Measurements from ENCODE around the gene RXFP2.

Gene RXFP2

DNA sequence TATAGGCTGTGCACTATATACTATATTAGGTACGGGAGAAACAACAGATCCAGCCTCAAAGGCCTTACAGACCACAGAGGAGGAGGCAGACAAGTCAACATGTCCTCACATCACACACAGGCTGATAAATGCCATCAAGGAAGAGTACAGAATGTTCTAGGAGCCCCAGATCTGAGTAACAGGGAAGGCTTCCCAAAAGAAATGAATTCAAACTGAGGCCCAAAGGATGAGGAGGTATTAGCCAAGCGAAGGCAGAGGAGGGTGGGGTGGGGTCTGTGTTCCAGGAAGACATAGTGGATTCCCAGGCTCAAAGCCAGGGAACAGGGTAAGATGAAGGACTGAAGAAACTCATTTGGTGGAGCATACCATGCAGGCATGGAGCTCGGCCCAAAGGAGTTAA lies 55.1 kb downstream of the RXFP2 start:
- TF ChIP-seq, protein P1, sequence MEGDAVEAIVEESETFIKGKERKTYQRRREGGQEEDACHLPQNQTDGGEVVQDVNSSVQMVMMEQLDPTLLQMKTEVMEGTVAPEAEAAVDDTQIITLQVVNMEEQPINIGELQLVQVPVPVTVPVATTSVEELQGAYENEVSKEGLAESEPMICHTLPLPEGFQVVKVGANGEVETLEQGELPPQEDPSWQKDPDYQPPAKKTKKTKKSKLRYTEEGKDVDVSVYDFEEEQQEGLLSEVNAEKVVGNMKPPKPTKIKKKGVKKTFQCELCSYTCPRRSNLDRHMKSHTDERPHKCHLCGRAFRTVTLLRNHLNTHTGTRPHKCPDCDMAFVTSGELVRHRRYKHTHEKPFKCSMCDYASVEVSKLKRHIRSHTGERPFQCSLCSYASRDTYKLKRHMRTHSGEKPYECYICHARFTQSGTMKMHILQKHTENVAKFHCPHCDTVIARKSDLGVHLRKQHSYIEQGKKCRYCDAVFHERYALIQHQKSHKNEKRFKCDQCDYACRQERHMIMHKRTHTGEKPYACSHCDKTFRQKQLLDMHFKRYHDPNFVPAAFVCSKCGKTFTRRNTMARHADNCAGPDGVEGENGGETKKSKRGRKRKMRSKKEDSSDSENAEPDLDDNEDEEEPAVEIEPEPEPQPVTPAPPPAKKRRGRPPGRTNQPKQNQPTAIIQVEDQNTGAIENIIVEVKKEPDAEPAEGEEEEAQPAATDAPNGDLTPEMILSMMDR (IDR thresholded peaks at IDR 0.05; ENCODE audit: low read depth, low read length): no peak
- no peak for DNase-seq (ENCODE audit: extremely low read depth, low read depth)

- TF ChIP-seq, protein P1 (IDR thresholded peaks at IDR 0.05; ENCODE audit: low read depth, low read length): peak; percentile 54
- DNase-seq (ENCODE audit: extremely low read depth, low read depth): no peak
These were observed 57.9 kb downstream of the RXFP2 start for GRCh38 chr13:31797154-31797775.

- no peak for DNase-seq (ENCODE audit: extremely low read depth, low read depth)
- TF ChIP-seq, protein P1 (IDR thresholded peaks at IDR 0.05; ENCODE audit: low read depth, low read length): no peak
These were observed 58.9 kb downstream of the RXFP2 start for GRCh38 chr13:31798189-31798588.

DNA sequence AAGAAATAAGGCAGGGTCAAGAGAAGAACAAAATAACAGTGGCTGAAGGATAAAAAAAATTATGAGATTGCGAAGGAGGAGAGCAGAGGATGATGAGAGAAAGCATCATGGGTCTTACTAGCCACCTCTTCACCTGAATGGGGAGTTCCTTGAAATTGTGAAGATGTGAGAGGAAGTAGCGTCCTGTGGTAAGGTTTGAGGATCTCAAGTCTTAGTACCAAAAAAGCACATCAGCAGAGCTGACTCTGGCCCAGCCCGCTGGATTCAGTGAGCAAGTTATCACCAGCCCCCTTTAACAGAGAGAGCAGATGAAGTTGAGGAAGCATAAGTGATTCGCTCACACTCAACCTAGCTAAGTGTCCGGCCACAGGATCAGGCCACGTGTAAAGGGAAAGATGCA lies 61.8 kb downstream of the RXFP2 start:
- TF ChIP-seq, protein P1 (IDR thresholded peaks at IDR 0.05; ENCODE audit: low read depth, low read length): no peak
- no peak for DNase-seq (ENCODE audit: extremely low read depth, low read depth)

DNA sequence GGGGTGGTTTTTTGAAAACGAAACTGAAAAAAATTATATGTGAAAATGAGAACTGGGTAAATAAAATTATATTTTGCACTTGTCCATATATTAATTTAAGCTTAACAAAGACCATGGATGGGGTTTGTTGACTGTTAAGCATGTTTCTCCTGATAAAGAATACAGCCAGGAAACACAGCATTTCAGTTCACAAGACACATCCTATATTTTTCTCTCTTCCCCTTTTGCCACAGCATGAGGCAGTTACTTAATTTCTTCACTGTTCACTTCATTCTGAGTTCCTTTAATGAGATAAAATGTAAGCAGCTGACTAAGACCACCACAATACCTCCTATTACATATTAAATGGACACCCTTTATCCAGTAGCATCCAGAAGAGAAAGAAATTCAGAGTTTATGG lies 64.0 kb downstream of the RXFP2 start:
- no peak for DNase-seq (ENCODE audit: extremely low read depth, low read depth)
- TF ChIP-seq, protein P1 (IDR thresholded peaks at IDR 0.05; ENCODE audit: low read depth, low read length): no peak

GRCh38 chr13:31805841-31806240 lies 66.5 kb downstream of the RXFP2 start:
- no peak for DNase-seq (ENCODE audit: extremely low read depth, low read depth)
- TF ChIP-seq, protein P1 (IDR thresholded peaks at IDR 0.05; ENCODE audit: low read depth, low read length): no peak

DNA sequence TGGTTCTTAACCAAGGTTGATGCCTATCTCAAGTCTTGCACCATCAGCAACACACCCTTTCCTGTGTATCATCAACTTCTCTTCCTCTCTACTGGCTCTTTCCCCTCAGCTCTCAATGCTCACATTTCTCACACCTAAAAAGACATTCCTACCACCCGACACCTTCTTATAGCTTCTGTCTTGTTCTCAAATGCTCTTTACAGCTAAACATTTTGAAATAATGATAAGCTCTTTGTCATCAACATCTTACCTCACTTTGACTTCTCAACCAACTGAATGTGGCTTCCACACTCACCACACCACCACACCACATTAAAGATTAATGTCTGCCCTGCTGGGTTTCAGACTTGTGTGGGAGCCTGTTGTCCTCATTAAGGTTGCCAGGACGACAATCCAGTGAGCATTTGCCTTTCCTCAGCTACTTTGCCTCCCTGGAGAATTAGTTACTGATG lies 67.8 kb downstream of the RXFP2 start:
- TF ChIP-seq, protein P1 (IDR thresholded peaks at IDR 0.05; ENCODE audit: low read depth, low read length): no peak
- DNase-seq (ENCODE audit: extremely low read depth, low read depth): no peak
